Gastrocnemius medialis (tissue), 4 donors: ENCODE results near the gene AGO3. TPM values are rescaled to one million over a fixed set of nuclear protein-coding genes. Genes with fewer than 3 reads are reported as not detected.
A peak's percentile ranks its signal among the peaks of the same experiment; 100 is the strongest.

Experiments used
- ATAC-seq, 2 donors: fragments of 150-250 bp; one replicate each; pipeline ENCODE4 v1.9.1; 2016
- DNase-seq, 2 donors: peaks; one replicate each; pipeline ENCODE4 v3.0.0-alpha.2; 2019
- H3K27ac ChIP-seq, 4 donors: fragments of 200-600 bp; sonication (generic); 1 replicate in 1 of 4; 2 replicates in 3 of 4; pipeline ENCODE4 v1.5.1; 2016 to 2018; ENCODE audit warnings: mild to moderate bottlenecking in 2 of 4, moderate library complexity in 1 of 4
- H3K27me3 ChIP-seq, 3 donors: fragments of 200-600 bp; sonication (generic) in 2 of 3; 1 replicate in 1 of 3; 2 replicates in 2 of 3; pipeline versions ENCODE4 v1.5.1 to v1.6.0; 2016 to 2019; ENCODE audit warnings: mild to moderate bottlenecking in 1 of 3, moderate library complexity in 1 of 3
- H3K36me3 ChIP-seq, 2 donors: fragments of 200-600 bp; sonication (generic) in 1 of 2; one replicate each; pipeline ENCODE4 v1.5.1; 2017 to 2018
- H3K4me1 ChIP-seq, 2 donors: fragments of 200-600 bp; sonication (generic) in 1 of 2; one replicate each; pipeline ENCODE4 v1.5.1; 2016 to 2017; ENCODE audit warnings: mild to moderate bottlenecking in 2 of 2
- H3K4me3 ChIP-seq, 4 donors: fragments of 200-600 bp; sonication (generic) in 3 of 4; 1 replicate in 1 of 4; 2 replicates in 3 of 4; pipeline ENCODE4 v1.5.1; 2016 to 2019; ENCODE audit warnings: mild to moderate bottlenecking in 2 of 4
- H3K9me3 ChIP-seq, 3 donors: fragments of 200-600 bp; sonication (generic) in 2 of 3; 1 replicate in 1 of 3; 2 replicates in 2 of 3; pipeline ENCODE4 v1.5.1; 2016 to 2019
- CTCF ChIP-seq, 5 experiments: fragments of 450-650 bp in 3 of 5; fragments of 200-600 bp in 2 of 5; sonication (generic) in 2 of 5; IDR thresholded peaks in 4 of 5; conservative IDR thresholded peaks in 1 of 5; 1 replicate in 4 of 5; 2 replicates in 1 of 5; pipeline ENCODE4 v1.5.1; 2016 to 2019; ENCODE audit warnings: antibody characterized with exemption in 5 of 5, mild to moderate bottlenecking in 3 of 5, moderate library complexity in 3 of 5
- POLR2A ChIP-seq, 2 donors: fragments of 450-650 bp; IDR thresholded peaks; one replicate each; pipeline ENCODE4 v1.6.1; 2017; ENCODE audit warnings: antibody characterized with exemption in 2 of 2, mild to moderate bottlenecking in 2 of 2, moderate library complexity in 2 of 2
- in situ Hi-C, 4 donors: fragments of 200-750 bp; cut with MboI; loops; one replicate each; pipeline versions ENCODE4 v1.15.0 to v1.8.0; 2017; ENCODE audit warnings: low sequenced_read_pairs in 4 of 4
- intact Hi-C: fragments of 100-400 bp; cut with DNase I; formaldehyde crosslinking; loops from one replicate; pipeline ENCODE4 v1.15.1; 2023; ENCODE audit warnings: low total_unique reads
- total RNA-seq, 4 donors: library from RNA; depleted of rRNA; stranded (reverse); fragments of >200 nt; gene quantifications; one replicate each; pipeline versions ENCODE4 v1.1.0 to v1.2.3, GENCODE V29; 2016

The AGO3 gene
- 10 to 100 TPM; 12.8 to 18.8 (median 13.6) TPM for total RNA-seq

GRCh38 chr1:35930593-35931445, at the start of gene AGO3:
TSS of gene AGO3 (plus strand) at chr1:35931105. CDS start at chr1:35931427, 322 bp downstream.
- Histone ChIP-seq H3K27me3 (no peaks in the 10 kb centered on the region), H3K27ac (peak within 1 kb of the TSS; percentile 90 to 97 (median 96)), H3K4me1 (peaks cover 16 to 24% of the 10 kb centered on the region in 2 donors), H3K4me3 (peak within 1 kb of the TSS; percentile 71 to 85 (median 81)), H3K9me3 (no peaks in the 10 kb centered on the region), H3K36me3 (no peaks in the 10 kb centered on the region)
- peak in 1 of 5 experiments; percentile 9 for TF ChIP-seq CTCF (IDR thresholded peaks at IDR 0.05 in 4 of 5, conservative IDR thresholded peaks at IDR 0.05 in 1 of 5)
- peak; percentile 85 for TF ChIP-seq POLR2A (IDR thresholded peaks at IDR 0.05)
- DNase-seq (peak; percentile 66 to 78), ATAC-seq (peak; percentile 89 to 91)
- in situ Hi-C loops (no loop called here), intact Hi-C loops (loop anchor here (1.0 to 2.0 kb wide), 3 partner anchors 48 to 290 kb away; partner anchors contain the start of genes ADPRS, AGO1 and PSMB2)

DNA sequence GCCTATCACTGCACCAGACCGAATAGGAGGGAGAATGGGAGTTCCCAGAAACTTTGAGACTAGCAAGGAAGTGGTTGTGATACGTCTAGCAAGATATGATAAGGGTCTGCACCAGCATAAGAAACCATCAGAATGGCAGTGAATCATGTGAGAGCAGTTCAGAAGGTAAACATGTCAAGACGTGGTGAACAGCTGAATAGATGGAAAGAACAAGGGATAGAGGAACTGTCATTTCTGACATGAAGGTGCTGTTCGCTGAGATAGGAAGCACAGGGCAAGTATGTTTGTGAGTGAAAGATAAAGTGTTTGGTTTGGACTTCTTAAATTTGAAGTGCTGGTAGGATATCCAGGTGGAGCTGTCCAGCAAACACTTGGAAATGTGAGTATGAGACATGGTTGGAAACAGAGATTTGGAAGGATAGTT, 49.0 kb upstream of the AGO3 start:
- intact Hi-C loops: loop anchor here (2.0 kb wide), 1 partner anchor 49 kb away; the partner anchor contains the start of gene AGO3
- Histone ChIP-seq H3K4me1 (peaks cover 12% of the 10 kb centered on the region in 2 donors), H3K4me3 (no peak overlapping the region), H3K36me3 (no peaks in the 10 kb centered on the region), H3K9me3 (no peaks in the 10 kb centered on the region), H3K27ac (no peak overlapping the region), H3K27me3 (no peaks in the 10 kb centered on the region)
- ATAC-seq (no peak), DNase-seq (no peak)
- TF ChIP-seq POLR2A (IDR thresholded peaks at IDR 0.05) (no peak), CTCF (IDR thresholded peaks at IDR 0.05 in 4 of 5, conservative IDR thresholded peaks at IDR 0.05 in 1 of 5) (no peak)
- in situ Hi-C loops: no loop called here

DNA sequence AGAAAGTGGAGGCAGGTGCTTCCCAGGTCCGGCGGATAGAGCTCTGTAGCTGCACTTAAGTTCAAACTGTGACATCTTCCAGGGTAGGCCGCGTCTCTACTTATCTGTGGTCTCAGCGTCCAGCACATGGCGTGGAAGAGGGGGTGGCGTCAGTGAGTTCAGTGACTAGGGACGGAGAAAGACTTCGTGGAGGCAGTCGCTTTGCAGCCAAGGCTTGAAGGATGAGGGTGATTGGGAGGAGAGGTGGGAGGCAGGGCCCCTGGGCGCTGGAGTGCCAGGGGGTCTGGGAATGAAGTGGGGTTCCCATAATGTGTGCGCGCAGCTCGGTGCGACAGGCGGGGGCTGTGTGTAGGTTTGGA, 48.3 kb upstream of the AGO3 start:
- H3K4me1 ChIP-seq: peaks cover 12 to 14% of the 10 kb centered on the region in 2 donors
- intact Hi-C loops: loop anchor here (2.0 kb wide), 1 partner anchor 48 kb away; the partner anchor contains the start of gene AGO3
- peak in 1 of 2 donors; percentile 15 for DNase-seq
- no peak for ATAC-seq
- no peaks in the 10 kb centered on the region for H3K36me3 ChIP-seq
- peak overlapping the region; percentile 78 to 98 (median 94) for H3K4me3 ChIP-seq
- no peaks in the 10 kb centered on the region for H3K9me3 ChIP-seq
- TF ChIP-seq CTCF (IDR thresholded peaks at IDR 0.05 in 4 of 5, conservative IDR thresholded peaks at IDR 0.05 in 1 of 5): no peak
- no peak for TF ChIP-seq POLR2A (IDR thresholded peaks at IDR 0.05)
- in situ Hi-C loops: no loop called here
- H3K27me3 ChIP-seq: no peaks in the 10 kb centered on the region
- H3K27ac ChIP-seq: peak overlapping the region in 3 of 4 donors; percentile 75 to 84 (median 75)

- in situ Hi-C loops (no loop called here), intact Hi-C loops (loop anchor here (2.0 kb wide), 1 partner anchor 48 kb away; the partner anchor contains the start of gene AGO3)
- H3K27me3 ChIP-seq: no peaks in the 10 kb centered on the region
Measured at GRCh38 chr1:35882945-35883634, 47.8 kb upstream of the AGO3 start, which contains the start of gene AGO1. TSS of gene AGO1 (plus strand) at chr1:35883209. CDS start at chr1:35883422, 213 bp downstream.

More at GRCh38 chr1:35882945-35883634, 47.8 kb upstream of the AGO3 start, which contains the start of gene AGO1:
- H3K36me3 ChIP-seq: no peaks in the 10 kb centered on the region
- ATAC-seq (peak; percentile 87 to 94), DNase-seq (peak; percentile 85 to 92)
- peaks cover 12 to 14% of the 10 kb centered on the region in 2 donors for H3K4me1 ChIP-seq
- H3K9me3 ChIP-seq: no peaks in the 10 kb centered on the region
- H3K27ac ChIP-seq: peak within 1 kb of the TSS; percentile 75 to 84 (median 75)
- peak within 1 kb of the TSS; percentile 78 to 98 (median 94) for H3K4me3 ChIP-seq
- TF ChIP-seq CTCF (IDR thresholded peaks at IDR 0.05 in 4 of 5, conservative IDR thresholded peaks at IDR 0.05 in 1 of 5) (peak; percentile 92 to 99 (median 97)), POLR2A (IDR thresholded peaks at IDR 0.05) (peak; percentile 76 to 77)
